ENCODE data around the gene SVIP. TPM values are rescaled to one million over a fixed set of nuclear protein-coding genes. Genes with fewer than 3 reads are reported as not detected.

Gene SVIP
- total RNA-seq, 1 donor from 2014 or later: 17.9 TPM

- Mint-ChIP-seq H3K4me1 (ENCODE audit: unreplicated experiment) (peaks cover 2% of the 10 kb centered on the region), H3K27me3 (ENCODE audit: unreplicated experiment) (peaks cover 3% of the 10 kb centered on the region), H3K36me3 (ENCODE audit: low read depth, unreplicated experiment) (no peaks in the 10 kb centered on the region), H3K9me3 (ENCODE audit: unreplicated experiment) (no peaks in the 10 kb centered on the region), H3K27ac (ENCODE audit: unreplicated experiment) (no peak overlapping the region), H3K4me3 (ENCODE audit: unreplicated experiment) (no peak overlapping the region)
- DNase-seq (ENCODE audit: low spot score): no peak
- no peak for TF ChIP-seq CTCF (IDR thresholded peaks at IDR 0.05; ENCODE audit: unreplicated experiment)
Measured at GRCh38 chr11:22832315-22833015, 2.9 kb upstream of the SVIP start.

GRCh38 chr11:22830082-22830414 is 447 bp upstream of the SVIP start:
- H3K27me3 Mint-ChIP-seq (ENCODE audit: unreplicated experiment): peaks cover 3% of the 10 kb centered on the region
- no peaks in the 10 kb centered on the region for H3K36me3 Mint-ChIP-seq (ENCODE audit: low read depth, unreplicated experiment)
- H3K9me3 Mint-ChIP-seq (ENCODE audit: unreplicated experiment): no peaks in the 10 kb centered on the region
- peak overlapping the region; percentile 84 for H3K4me3 Mint-ChIP-seq (ENCODE audit: unreplicated experiment)
- DNase-seq (ENCODE audit: low spot score): no peak
- no peak overlapping the region for H3K27ac Mint-ChIP-seq (ENCODE audit: unreplicated experiment)
- TF ChIP-seq CTCF (IDR thresholded peaks at IDR 0.05; ENCODE audit: unreplicated experiment): no peak
- peaks cover 2% of the 10 kb centered on the region for H3K4me1 Mint-ChIP-seq (ENCODE audit: unreplicated experiment)

GRCh38 chr11:22828373-22828772 is 1.2 kb downstream of the SVIP start:
- H3K27me3 Mint-ChIP-seq (ENCODE audit: unreplicated experiment): peaks cover 3% of the 10 kb centered on the region
- no peak for TF ChIP-seq CTCF (IDR thresholded peaks at IDR 0.05; ENCODE audit: unreplicated experiment)
- peaks cover 2% of the 10 kb centered on the region for H3K4me1 Mint-ChIP-seq (ENCODE audit: unreplicated experiment)
- no peaks in the 10 kb centered on the region for H3K9me3 Mint-ChIP-seq (ENCODE audit: unreplicated experiment)
- H3K36me3 Mint-ChIP-seq (ENCODE audit: low read depth, unreplicated experiment): no peaks in the 10 kb centered on the region
- peak overlapping the region; percentile 94 for H3K4me3 Mint-ChIP-seq (ENCODE audit: unreplicated experiment)
- no peak for DNase-seq (ENCODE audit: low spot score)
- H3K27ac Mint-ChIP-seq (ENCODE audit: unreplicated experiment): no peak overlapping the region

- Mint-ChIP-seq H3K9me3 (ENCODE audit: unreplicated experiment) (no peaks in the 10 kb centered on the region), H3K4me1 (ENCODE audit: unreplicated experiment) (no peaks in the 10 kb centered on the region), H3K27me3 (ENCODE audit: unreplicated experiment) (no peaks in the 10 kb centered on the region), H3K36me3 (ENCODE audit: low read depth, unreplicated experiment) (no peaks in the 10 kb centered on the region), H3K27ac (ENCODE audit: unreplicated experiment) (no peak overlapping the region), H3K4me3 (ENCODE audit: unreplicated experiment) (no peak overlapping the region)
- no peak for DNase-seq (ENCODE audit: low spot score)
- TF ChIP-seq CTCF (IDR thresholded peaks at IDR 0.05; ENCODE audit: unreplicated experiment): no peak
Measured at GRCh38 chr11:22822203-22822602, 7.4 kb downstream of the SVIP start.

- peaks cover 3% of the 10 kb centered on the region for H3K9me3 Mint-ChIP-seq (ENCODE audit: unreplicated experiment)
- peaks cover 17% of the 10 kb centered on the region for H3K4me1 Mint-ChIP-seq (ENCODE audit: unreplicated experiment)
- no peak for DNase-seq (ENCODE audit: low spot score)
- H3K4me3 Mint-ChIP-seq (ENCODE audit: unreplicated experiment): no peak overlapping the region
- H3K27ac Mint-ChIP-seq (ENCODE audit: unreplicated experiment): no peak overlapping the region
- H3K27me3 Mint-ChIP-seq (ENCODE audit: unreplicated experiment): no peaks in the 10 kb centered on the region
- H3K36me3 Mint-ChIP-seq (ENCODE audit: low read depth, unreplicated experiment): peaks cover 4% of the 10 kb centered on the region
- no peak for TF ChIP-seq CTCF (IDR thresholded peaks at IDR 0.05; ENCODE audit: unreplicated experiment)
Measured at GRCh38 chr11:22809893-22810292, 19.7 kb downstream of the SVIP start.

All from endothelial cell (in vitro differentiated cells).